ENCODE measurements around the gene ZNF691. TPM values are rescaled to one million over a fixed set of nuclear protein-coding genes. Genes with fewer than 3 reads are reported as not detected.
A peak's percentile ranks its signal among the peaks of the same experiment; 100 is the strongest.

ZNF691 gene
- total RNA-seq, 5 donors from 2014 or later (not counting 1 experiment from before 2014, with no cell fraction given) = 4.7 to 14.9 (median 13.0) TPM

GRCh38 chr1:42845866-42846256, 552 bp upstream of the ZNF691 start:
- H3K27me3 Mint-ChIP-seq = no peaks in the 10 kb centered on the region
- POLR2A ChIA-PET = interaction anchor here (0.6 to 1.4 kb wide), 6 partner anchors 28 to 114 kb away, joined by 3 to 9 read pairs (median 3); partner anchors contain the start of genes C1orf50 (in 2 of the 2), P3H1 (in 2 of the 2) and SVBP (in 1 of the 2)

GRCh38 chr1:42847111-42847595, 740 bp downstream of the ZNF691 start:
- ChIA-PET CTCF (interaction anchor here in 1 of 2 donors (0.6 to 2.0 kb wide), 7 partner anchors 30 to 227 kb away, joined by 3 to 16 read pairs (median 4); partner anchors contain the start of genes C1orf50, ERMAP, P3H1 and SVBP), POLR2A (interaction anchor here (0.6 to 1.4 kb wide), 5 partner anchors 30 to 167 kb away, joined by 3 to 7 read pairs (median 4); partner anchors contain the start of genes C1orf50 (in 1 of the 2), ERMAP (in 1 of the 2), P3H1 (in 1 of the 2) and SVBP (in 1 of the 2))
- H3K4me3 Mint-ChIP-seq = peak overlapping the region; percentile 86 to 94 (median 89)
- Histone ChIP-seq H3K27ac (ENCODE audit: low read length) (peak overlapping the region; percentile 32), H3K36me3 (ENCODE audit: control insufficient read depth in 2 of 2, extremely low read depth in 1 of 2, insufficient read depth in 1 of 2, low read length in 1 of 2) (peaks cover 7 to 25% of the 10 kb centered on the region in 2 donors), H3K4me3 (ENCODE audit: control insufficient read depth in 1 of 2, extremely low read depth in 1 of 2, low read length in 1 of 2) (peak overlapping the region; percentile 72 to 90), H3K9me3 (no peaks in the 10 kb centered on the region), H3K27me3 (replicated peaks in 1 of 2; ENCODE audit: control insufficient read depth in 2 of 2, extremely low read depth in 1 of 2, insufficient read depth in 2 of 2, low read length in 1 of 2) (no peaks in the 10 kb centered on the region), H3K4me1 (ENCODE audit: control insufficient read depth in 1 of 2, extremely low read depth in 1 of 2, insufficient read depth in 2 of 2, low read length in 2 of 2) (peaks cover 4 to 21% of the 10 kb centered on the region in 2 experiments)
- peaks cover 31% of the 10 kb centered on the region for H3K36me3 Mint-ChIP-seq
- WGBS (ENCODE audit: insufficient coverage) = 7% methylated on average over 5 of the region's 6 CpGs
- H3K9me3 Mint-ChIP-seq = peaks cover 0 to 4% (median 3%) of the 10 kb centered on the region in 3 donors
- H3K4me1 Mint-ChIP-seq = peaks cover 35 to 40% (median 36%) of the 10 kb centered on the region in 3 donors
- no peak for ATAC-seq (replicated peaks in 1 of 4)
- DNase-seq = peak in 2 of 35 experiments; percentile 2 to 8
- H3K27ac Mint-ChIP-seq = peak overlapping the region; percentile 59 to 94
- H3K27me3 Mint-ChIP-seq = no peaks in the 10 kb centered on the region

More at GRCh38 chr1:42845866-42846256, 552 bp upstream of the ZNF691 start:
- H3K4me3 ChIP-seq (ENCODE audit: control insufficient read depth in 1 of 2, extremely low read depth in 1 of 2, low read length in 1 of 2) = peak overlapping the region; percentile 72 to 90
- H3K27me3 ChIP-seq (replicated peaks in 1 of 2; ENCODE audit: control insufficient read depth in 2 of 2, extremely low read depth in 1 of 2, insufficient read depth in 2 of 2, low read length in 1 of 2) = no peaks in the 10 kb centered on the region
- Mint-ChIP-seq H3K9me3 (peaks cover 0 to 4% (median 3%) of the 10 kb centered on the region in 3 donors), H3K27ac (peak overlapping the region; percentile 73 to 94), H3K4me3 (peak overlapping the region; percentile 86 to 94 (median 89)), H3K4me1 (peaks cover 35 to 40% (median 36%) of the 10 kb centered on the region in 3 donors), H3K36me3 (peaks cover 21% of the 10 kb centered on the region)
- no peaks in the 10 kb centered on the region for H3K9me3 ChIP-seq
- peaks cover 0 to 16% of the 10 kb centered on the region in 2 donors for H3K36me3 ChIP-seq (ENCODE audit: control insufficient read depth in 2 of 2, extremely low read depth in 1 of 2, insufficient read depth in 1 of 2, low read length in 1 of 2)
- ATAC-seq (replicated peaks in 1 of 4) (peak; percentile 4 to 9 (median 8)), DNase-seq (no peak)
- CTCF ChIA-PET = interaction anchor here (0.6 to 2.0 kb wide), 16 partner anchors 8 to 228 kb away, joined by 3 to 16 read pairs (median 4); partner anchors contain the start of genes C1orf50 (in 1 of the 2), ERMAP (in 1 of the 2), P3H1 (in 1 of the 2) and SVBP (in 1 of the 2)
- peaks cover 4 to 21% of the 10 kb centered on the region in 2 experiments for H3K4me1 ChIP-seq (ENCODE audit: control insufficient read depth in 1 of 2, extremely low read depth in 1 of 2, insufficient read depth in 2 of 2, low read length in 2 of 2)
- WGBS (ENCODE audit: insufficient coverage) = no CpG with 5 or more reads among the region's 10 CpGs
- no peak overlapping the region for H3K27ac ChIP-seq (ENCODE audit: low read length)

GRCh38 chr1:42847721-42848460, 1.5 kb downstream of the ZNF691 start:
- Mint-ChIP-seq H3K27me3 (no peaks in the 10 kb centered on the region), H3K36me3 (peaks cover 32% of the 10 kb centered on the region), H3K4me3 (peak overlapping the region; percentile 86 to 94 (median 89)), H3K27ac (peak overlapping the region; percentile 40 to 65), H3K9me3 (peaks cover 0 to 4% (median 3%) of the 10 kb centered on the region in 3 donors), H3K4me1 (peaks cover 35 to 40% (median 36%) of the 10 kb centered on the region in 3 donors)
- peaks cover 4 to 21% of the 10 kb centered on the region in 2 experiments for H3K4me1 ChIP-seq (ENCODE audit: control insufficient read depth in 1 of 2, extremely low read depth in 1 of 2, insufficient read depth in 2 of 2, low read length in 2 of 2)
- ChIA-PET CTCF (interaction anchor here (0.8 to 1.0 kb wide), 2 partner anchors 27 to 226 kb away, joined by 3 to 6 read pairs; no protein-coding TSS in a partner anchor), POLR2A (interaction anchor here (0.5 to 0.9 kb wide), 5 partner anchors 71 to 530 kb away, joined by 3 to 7 read pairs (median 4); partner anchors contain the start of genes C1orf50 (in 1 of the 2) and P3H1 (in 1 of the 2))
- no CpG with 5 or more reads among the region's 6 CpGs for WGBS (ENCODE audit: insufficient coverage)
- DNase-seq (no peak), ATAC-seq (replicated peaks in 1 of 4) (no peak)
- H3K36me3 ChIP-seq (ENCODE audit: control insufficient read depth in 2 of 2, extremely low read depth in 1 of 2, insufficient read depth in 1 of 2, low read length in 1 of 2) = peaks cover 7 to 24% of the 10 kb centered on the region in 2 donors
- no peaks in the 10 kb centered on the region for H3K27me3 ChIP-seq (replicated peaks in 1 of 2; ENCODE audit: control insufficient read depth in 2 of 2, extremely low read depth in 1 of 2, insufficient read depth in 2 of 2, low read length in 1 of 2)
- H3K4me3 ChIP-seq (ENCODE audit: control insufficient read depth in 1 of 2, extremely low read depth in 1 of 2, low read length in 1 of 2) = no peak overlapping the region
- no peaks in the 10 kb centered on the region for H3K9me3 ChIP-seq
- no peak overlapping the region for H3K27ac ChIP-seq (ENCODE audit: low read length)

DNA sequence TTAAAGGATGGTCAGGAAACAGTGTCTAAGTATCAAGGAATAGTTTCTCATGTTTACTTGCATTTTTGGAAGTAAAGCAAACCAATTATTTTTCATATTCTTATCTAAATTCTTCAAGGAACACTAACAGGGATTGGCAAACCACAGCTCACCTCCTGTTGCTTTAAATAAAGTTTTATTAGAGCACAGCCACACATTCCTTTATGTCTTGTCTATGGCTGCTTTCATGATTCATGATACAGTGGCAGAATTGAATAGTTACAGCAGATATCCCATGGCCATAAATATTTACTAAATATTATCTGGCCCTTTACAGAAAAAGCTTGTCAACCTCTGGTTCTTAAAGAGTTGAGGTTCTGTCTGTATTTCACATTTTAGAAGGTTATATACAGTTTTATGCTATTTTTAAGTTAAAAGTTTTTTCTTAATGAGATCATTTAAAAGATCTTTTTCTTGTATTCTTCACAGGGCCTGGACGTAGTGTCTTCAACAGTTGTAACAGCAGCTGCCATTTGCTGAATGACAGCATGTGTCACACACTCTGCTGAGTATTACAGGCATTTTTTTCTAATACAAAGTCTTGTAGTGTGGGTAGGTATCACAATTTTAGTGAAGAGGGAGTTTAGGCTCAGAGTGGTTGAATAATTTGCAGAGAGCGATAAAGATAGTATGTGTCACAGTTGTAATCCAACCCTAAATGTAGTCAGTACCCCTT, 2.6 kb downstream of the ZNF691 start:
- H3K27ac Mint-ChIP-seq = peak overlapping the region in 1 of 2 donors; percentile 40
- no peak overlapping the region for H3K4me3 ChIP-seq (ENCODE audit: control insufficient read depth in 1 of 2, extremely low read depth in 1 of 2, low read length in 1 of 2)
- H3K4me1 Mint-ChIP-seq = peaks cover 35 to 40% (median 36%) of the 10 kb centered on the region in 3 donors
- ATAC-seq (replicated peaks in 1 of 4) (no peak), DNase-seq (no peak)
- CTCF ChIA-PET = interaction anchor here (0.6 to 0.8 kb wide), 2 partner anchors 82 to 347 kb away, joined by 3 to 4 read pairs; partner anchors contain the start of genes C1orf50 (in 1 of the 2) and P3H1 (in 1 of the 2)
- peaks cover 0 to 4% (median 3%) of the 10 kb centered on the region in 3 donors for H3K9me3 Mint-ChIP-seq
- H3K4me3 Mint-ChIP-seq = no peak overlapping the region
- 80% methylated on average over 1 of the region's 2 CpGs for WGBS (ENCODE audit: insufficient coverage)
- no peaks in the 10 kb centered on the region for H3K27me3 Mint-ChIP-seq
- H3K9me3 ChIP-seq = no peaks in the 10 kb centered on the region
- H3K27ac ChIP-seq (ENCODE audit: low read length) = no peak overlapping the region
- peaks cover 4 to 21% of the 10 kb centered on the region in 2 experiments for H3K4me1 ChIP-seq (ENCODE audit: control insufficient read depth in 1 of 2, extremely low read depth in 1 of 2, insufficient read depth in 2 of 2, low read length in 2 of 2)
- H3K36me3 Mint-ChIP-seq = peaks cover 29% of the 10 kb centered on the region
- H3K36me3 ChIP-seq (ENCODE audit: control insufficient read depth in 2 of 2, extremely low read depth in 1 of 2, insufficient read depth in 1 of 2, low read length in 1 of 2) = peaks cover 7 to 22% of the 10 kb centered on the region in 2 donors
- no peaks in the 10 kb centered on the region for H3K27me3 ChIP-seq (replicated peaks in 1 of 2; ENCODE audit: control insufficient read depth in 2 of 2, extremely low read depth in 1 of 2, insufficient read depth in 2 of 2, low read length in 1 of 2)
- POLR2A ChIA-PET = interaction anchor here in 1 of 2 donors (0.5 kb wide), 1 partner anchor 47 kb away, joined by 5 read pairs; no protein-coding TSS in a partner anchor

- ChIA-PET CTCF (interaction anchor here (0.6 to 0.8 kb wide), 2 partner anchors 83 to 346 kb away, joined by 3 to 4 read pairs; partner anchors contain the start of genes C1orf50 (in 1 of the 2) and P3H1 (in 1 of the 2)), POLR2A (interaction anchor here in 1 of 2 donors (0.5 kb wide), 1 partner anchor 48 kb away, joined by 5 read pairs; no protein-coding TSS in a partner anchor)
- Histone ChIP-seq H3K4me3 (ENCODE audit: control insufficient read depth in 1 of 2, extremely low read depth in 1 of 2, low read length in 1 of 2) (no peak overlapping the region), H3K9me3 (no peaks in the 10 kb centered on the region), H3K36me3 (ENCODE audit: control insufficient read depth in 2 of 2, extremely low read depth in 1 of 2, insufficient read depth in 1 of 2, low read length in 1 of 2) (peaks cover 7 to 22% of the 10 kb centered on the region in 2 donors), H3K4me1 (ENCODE audit: control insufficient read depth in 1 of 2, extremely low read depth in 1 of 2, insufficient read depth in 2 of 2, low read length in 2 of 2) (peaks cover 4 to 21% of the 10 kb centered on the region in 2 experiments), H3K27ac (ENCODE audit: low read length) (no peak overlapping the region), H3K27me3 (replicated peaks in 1 of 2; ENCODE audit: control insufficient read depth in 2 of 2, extremely low read depth in 1 of 2, insufficient read depth in 2 of 2, low read length in 1 of 2) (no peaks in the 10 kb centered on the region)
- Mint-ChIP-seq H3K4me1 (peaks cover 35 to 40% (median 36%) of the 10 kb centered on the region in 3 donors), H3K36me3 (peaks cover 29% of the 10 kb centered on the region), H3K4me3 (no peak overlapping the region), H3K27me3 (no peaks in the 10 kb centered on the region), H3K27ac (no peak overlapping the region), H3K9me3 (peaks cover 0 to 4% (median 3%) of the 10 kb centered on the region in 3 donors)
- DNase-seq (no peak), ATAC-seq (replicated peaks in 1 of 4) (no peak)
- WGBS (ENCODE audit: insufficient coverage) = 90% methylated on average over 3 of the region's 5 CpGs
Measured at GRCh38 chr1:42849944-42850343, 3.5 kb downstream of the ZNF691 start.
